Measurements from ENCODE around the gene RHBG. TPM values are rescaled to one million over a fixed set of nuclear protein-coding genes. Genes with fewer than 3 reads are reported as not detected.

The RHBG gene, protein sequence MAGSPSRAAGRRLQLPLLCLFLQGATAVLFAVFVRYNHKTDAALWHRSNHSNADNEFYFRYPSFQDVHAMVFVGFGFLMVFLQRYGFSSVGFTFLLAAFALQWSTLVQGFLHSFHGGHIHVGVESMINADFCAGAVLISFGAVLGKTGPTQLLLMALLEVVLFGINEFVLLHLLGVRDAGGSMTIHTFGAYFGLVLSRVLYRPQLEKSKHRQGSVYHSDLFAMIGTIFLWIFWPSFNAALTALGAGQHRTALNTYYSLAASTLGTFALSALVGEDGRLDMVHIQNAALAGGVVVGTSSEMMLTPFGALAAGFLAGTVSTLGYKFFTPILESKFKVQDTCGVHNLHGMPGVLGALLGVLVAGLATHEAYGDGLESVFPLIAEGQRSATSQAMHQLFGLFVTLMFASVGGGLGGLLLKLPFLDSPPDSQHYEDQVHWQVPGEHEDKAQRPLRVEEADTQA
- total RNA-seq (2022; extraction: Qiagen RNA extraction; ENCODE audit: low read depth) = not detected in 5 replicates

DNA sequence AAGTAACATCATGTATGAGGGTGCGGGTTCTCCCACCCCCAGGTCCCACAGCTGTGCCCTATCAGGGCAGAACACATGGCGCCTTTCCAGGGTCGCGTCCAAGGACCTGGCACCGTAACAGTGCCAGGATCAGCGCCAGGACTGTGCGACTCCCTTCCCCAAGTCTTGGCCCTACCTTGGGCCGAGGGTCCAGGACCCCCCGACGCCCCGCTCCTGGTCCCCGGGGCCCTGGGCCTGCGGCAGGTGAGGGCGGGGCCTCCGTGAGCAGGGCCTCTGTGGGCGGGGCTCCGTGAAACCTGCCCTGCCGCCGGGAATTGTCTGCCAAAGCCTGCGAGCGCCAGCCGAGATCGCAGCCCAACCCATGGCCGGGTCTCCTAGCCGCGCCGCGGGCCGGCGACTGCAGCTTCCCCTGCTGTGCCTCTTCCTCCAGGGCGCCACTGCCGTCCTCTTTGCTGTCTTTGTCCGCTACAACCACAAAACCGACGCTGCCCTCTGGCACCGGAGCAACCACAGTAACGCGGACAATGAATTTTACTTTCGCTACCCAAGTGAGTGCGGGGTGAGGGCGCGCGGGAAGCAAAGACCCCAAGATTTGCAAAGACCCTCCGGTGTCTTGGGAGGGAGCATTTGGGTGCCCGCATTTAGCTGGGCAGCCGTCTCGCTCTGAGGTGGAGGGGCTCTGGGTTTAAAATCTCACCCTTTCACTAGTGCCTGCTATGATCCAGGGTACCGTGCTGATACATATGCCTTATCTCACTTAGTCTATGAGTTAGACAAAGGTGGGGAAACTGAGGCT lies at the start of gene RHBG:
RHBG (plus strand) TSS at position 323 of the 796 bp plus-strand sequence; CDS start at position 362, 39 bp downstream.

DNA sequence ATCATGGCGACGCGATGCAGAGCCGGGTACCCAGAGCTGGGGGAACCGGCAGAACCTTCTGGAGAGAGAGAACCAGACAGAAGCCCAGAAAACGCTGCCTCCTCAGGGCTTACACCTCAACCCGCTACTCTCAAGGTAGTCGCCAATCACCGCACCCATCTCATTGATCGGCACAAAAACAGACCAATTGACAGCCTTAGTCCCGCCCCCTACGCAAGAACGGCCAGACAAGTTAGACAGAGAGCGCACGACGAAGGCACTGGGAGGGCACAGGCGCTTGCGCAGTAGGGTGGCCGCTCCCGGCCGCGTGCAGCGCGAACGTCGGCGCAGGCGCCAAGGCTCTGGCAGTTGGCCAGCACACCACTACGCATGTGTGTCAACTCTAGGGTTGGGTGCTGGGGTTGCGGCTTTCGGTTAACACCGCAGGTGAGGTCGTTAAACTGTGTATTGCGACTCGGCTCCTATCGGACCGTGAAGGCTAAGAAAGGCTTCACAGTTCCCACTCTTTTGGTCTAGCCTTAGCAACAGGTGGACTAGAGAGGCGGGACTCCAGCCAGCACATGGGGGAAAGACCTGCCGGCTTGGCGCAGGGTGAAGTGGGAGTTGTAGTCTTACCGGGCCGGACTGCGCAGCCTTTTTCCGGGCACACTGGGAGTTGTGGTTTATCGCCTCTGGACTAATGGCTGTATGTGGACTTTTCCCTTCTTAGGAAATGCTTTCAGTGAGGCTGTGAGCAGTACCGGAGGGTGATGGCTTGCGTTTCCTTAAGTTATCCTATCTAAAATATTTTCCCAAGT lies 30.6 kb upstream of the RHBG start, which contains the start of the genes CCT3 and TSACC:
CCT3 (minus strand) TSS at position 113 of the 797 bp plus-strand sequence; CDS start at position 5, 108 bp downstream.
TSACC (plus strand) TSS at position 347 of the 797 bp plus-strand sequence. CDS start 1,232 bp downstream, outside the sequence.

Other genes starting within 250 kb of the RHBG start
- 0.33 to 0.47 TPM (median 0.41 TPM) in 5 replicates for gene SEMA4A, start 215.6 kb upstream of the RHBG start, total RNA-seq (2022; extraction: Qiagen RNA extraction; ENCODE audit: low read depth)
- 26.0 to 29.3 TPM (median 27.2 TPM) in 5 replicates for gene SLC25A44, start 175.1 kb upstream of the RHBG start, total RNA-seq (2022; extraction: Qiagen RNA extraction; ENCODE audit: low read depth)
- 55.2 to 64.4 TPM (median 59.5 TPM) in 5 replicates for gene PMF1, start 156.2 kb upstream of the RHBG start, total RNA-seq (2022; extraction: Qiagen RNA extraction; ENCODE audit: low read depth)
- 0.23 to 1.0 TPM (median 0.61 TPM) in 4 of 5 replicates, not detected in the other for gene BGLAP, start 127.0 kb upstream of the RHBG start, total RNA-seq (2022; extraction: Qiagen RNA extraction; ENCODE audit: low read depth)
- 2.4 to 5.5 TPM (median 3.3 TPM) in 5 replicates for gene PAQR6, start 121.2 kb upstream of the RHBG start, total RNA-seq (2022; extraction: Qiagen RNA extraction; ENCODE audit: low read depth)
- 40.9 to 46.9 TPM (median 43.9 TPM) in 5 replicates for gene SMG5, start 86.4 kb upstream of the RHBG start, total RNA-seq (2022; extraction: Qiagen RNA extraction; ENCODE audit: low read depth)
- 6.0 to 7.9 TPM (median 7.5 TPM) in 5 replicates for gene TMEM79, start 84.9 kb upstream of the RHBG start, total RNA-seq (2022; extraction: Qiagen RNA extraction; ENCODE audit: low read depth)
- gene GLMP, start 73.5 kb upstream of the RHBG start, total RNA-seq (2022; extraction: Qiagen RNA extraction; ENCODE audit: low read depth) = 33.0 to 47.2 TPM (median 42.7 TPM) in 5 replicates
- gene VHLL, start 69.9 kb upstream of the RHBG start, total RNA-seq (2022; extraction: Qiagen RNA extraction; ENCODE audit: low read depth) = not detected in 5 replicates
- gene CCT3, start 30.9 kb upstream of the RHBG start, total RNA-seq (2022; extraction: Qiagen RNA extraction; ENCODE audit: low read depth) = 379 to 412 TPM (median 408 TPM) in 5 replicates
- 1.9 to 3.5 TPM (median 2.2 TPM) in 5 replicates for gene TSACC, start 30.7 kb upstream of the RHBG start, total RNA-seq (2022; extraction: Qiagen RNA extraction; ENCODE audit: low read depth)
- gene MEF2D, start 131.6 kb downstream of the RHBG start, total RNA-seq (2022; extraction: Qiagen RNA extraction; ENCODE audit: low read depth) = 20.2 to 29.8 TPM (median 28.1 TPM) in 5 replicates
- gene IQGAP3, start 203.4 kb downstream of the RHBG start, total RNA-seq (2022; extraction: Qiagen RNA extraction; ENCODE audit: low read depth) = 12.2 to 18.5 TPM (median 15.3 TPM) in 5 replicates
- gene TTC24, start 210.5 kb downstream of the RHBG start, total RNA-seq (2022; extraction: Qiagen RNA extraction; ENCODE audit: low read depth) = not detected in 5 replicates
- 147 to 176 TPM (median 165 TPM) in 5 replicates for gene NAXE, start 222.6 kb downstream of the RHBG start, total RNA-seq (2022; extraction: Qiagen RNA extraction; ENCODE audit: low read depth)
- gene GPATCH4, start 232.3 kb downstream of the RHBG start, total RNA-seq (2022; extraction: Qiagen RNA extraction; ENCODE audit: low read depth) = 64.4 to 88.6 TPM (median 68.1 TPM) in 5 replicates